GM12878 (cell line): ENCODE results near the gene CIAO2A. TPM values are rescaled to one million over a fixed set of nuclear protein-coding genes. Genes with fewer than 3 reads are reported as not detected.

ENCODE experiments used
- ATAC-seq: fragments of 200-7000 bp; cut with Tn5 transposase; 3 replicates; pipeline ENCODE4 v1.9.1; 2020; ENCODE audit warnings: mild to moderate bottlenecking, moderate library complexity
- BruUV-seq: library from RNA; stranded (reverse); fragments of 400-500 nt; replicated peaks from 2 replicates; lab custom pipeline; 2021; lab: Mats Ljungman, UMichigan
- CTCF ChIA-PET: fragments of 300-600 bp; sonication (Branson Sonifier 250); formaldehyde crosslinking; extraction: SDS; loops from one replicate; lab custom pipeline; 2021; ENCODE audit warnings: inconsistent platforms; lab: Yijun Ruan, JAX
- POLR2A ChIA-PET: fragments of 350-600 bp; formaldehyde crosslinking; extraction: SDS; loops from one replicate; lab custom pipeline; 2021; ENCODE audit warnings: inconsistent platforms; lab: Charles Lee
- RAD21 ChIA-PET: fragments of 300-600 bp; sonication (Branson Sonifier 250); formaldehyde crosslinking; loops from one replicate; lab custom pipeline; 2023; ENCODE audit warnings: antibody characterized with exemption; ENCODE audit not compliant: unreplicated experiment; lab: Charles Lee
- SMC1A ChIA-PET: fragments of 300-600 bp; sonication (Branson Sonifier 250); formaldehyde crosslinking; loops from one replicate; lab custom pipeline; 2023; ENCODE audit not compliant: unreplicated experiment, uncharacterized antibody; lab: Charles Lee
- DNase-seq: peaks from one replicate; pipeline ENCODE4 v3.0.0-alpha.2; 2011; ENCODE audit warnings: low read depth, low spot score
- FAIRE-seq: peaks from 3 replicates; lab custom pipeline; 2011; peaks lifted over from hg19 to GRCh38; lab: Jason Lieb, UNC
- H2AFZ ChIP-seq: 2 replicates; pipeline ENCODE4 v1.6.0; 2011; ENCODE audit warnings: low read depth, low read length, control low read depth; ENCODE audit not compliant: control insufficient read depth
- H3K27ac ChIP-seq: 2 replicates; pipeline ENCODE4 v1.5.1; 2011; ENCODE audit warnings: control low read depth; ENCODE audit not compliant: control insufficient read depth, insufficient read depth
- H3K27me3 ChIP-seq, 2 experiments: replicated peaks in 1 of 2; 2 replicates each; pipeline versions ENCODE4 v1.6.0 to v1.6.1; 2011; ENCODE audit warnings: low read length in 1 of 2; ENCODE audit not compliant: control insufficient read depth in 2 of 2, insufficient read depth in 2 of 2
- H3K36me3 ChIP-seq, 2 experiments: 2 replicates each; pipeline ENCODE4 v1.5.1; 2011; ENCODE audit warnings: low read length in 1 of 2; ENCODE audit not compliant: control insufficient read depth in 2 of 2, insufficient read depth in 2 of 2
- H3K4me1 ChIP-seq: 2 replicates; pipeline ENCODE4 v1.6.1; 2011; ENCODE audit warnings: mild to moderate bottlenecking, low read length, moderate library complexity, mixed read lengths; ENCODE audit not compliant: control insufficient read depth, insufficient read depth
- H3K4me2 ChIP-seq: 2 replicates; pipeline ENCODE4 v1.6.0; 2011; ENCODE audit warnings: control low read depth; ENCODE audit not compliant: control insufficient read depth, insufficient read depth
- H3K4me3 ChIP-seq: fragments of 200-600 bp; sonication (generic); 2 replicates; pipeline ENCODE4 v1.5.1; 2016
- H3K79me2 ChIP-seq: 2 replicates; pipeline ENCODE4 v1.6.0; 2011; ENCODE audit warnings: low read length; ENCODE audit not compliant: control insufficient read depth, insufficient read depth
- H3K9ac ChIP-seq: 2 replicates; pipeline ENCODE4 v1.8.0; 2011; ENCODE audit warnings: low read length, control low read depth, mixed read lengths; ENCODE audit not compliant: control insufficient read depth, insufficient read depth
- H3K9me3 ChIP-seq: replicated peaks from 3 replicates; pipeline ENCODE4 v1.5.1; 2011; ENCODE audit warnings: mild to moderate bottlenecking, low read length; ENCODE audit not compliant: control insufficient read depth, insufficient read depth
- H4K20me1 ChIP-seq: 2 replicates; pipeline ENCODE4 v1.6.0; 2011; ENCODE audit not compliant: control insufficient read depth, insufficient read depth
- BACH1 ChIP-seq: fragments of 450-650 bp; IDR thresholded peaks from 2 replicates; pipeline ENCODE4 v1.6.1; 2017; ENCODE audit warnings: mild to moderate bottlenecking, borderline replicate concordance
- EP300 ChIP-seq, 2 experiments: fragments of 150-350 bp in 1 of 2; IDR thresholded peaks; 2 replicates each; pipeline ENCODE4 v1.6.1; 2011 to 2012; ENCODE audit warnings: low read depth in 2 of 2, low read length in 2 of 2, borderline replicate concordance in 1 of 2, improper control_type of control experiment in 1 of 2, inconsistent platforms in 1 of 2; ENCODE audit not compliant: control insufficient read depth in 1 of 2
- FOXM1 ChIP-seq: IDR thresholded peaks from 2 replicates; pipeline ENCODE4 v1.6.1; 2012; ENCODE audit warnings: low read depth, mild to moderate bottlenecking, inconsistent platforms, low read length, moderate library complexity
- IKZF1 ChIP-seq: fragments of 450-650 bp; conservative IDR thresholded peaks from 2 replicates; pipeline ENCODE4 v1.6.1; 2017; ENCODE audit warnings: antibody characterized with exemption, mild to moderate bottlenecking
- IKZF2 ChIP-seq, 2 experiments: fragments of 450-650 bp; IDR thresholded peaks; 2 replicates each; pipeline ENCODE4 v1.6.1; 2017; ENCODE audit warnings: mild to moderate bottlenecking in 2 of 2, moderate library complexity in 2 of 2
- MTA2 ChIP-seq: fragments of 450-650 bp; IDR thresholded peaks from 2 replicates; pipeline ENCODE4 v1.6.1; 2016; ENCODE audit warnings: low read depth, mild to moderate bottlenecking, moderate library complexity
- MTA3 ChIP-seq: IDR thresholded peaks from 2 replicates; pipeline ENCODE4 v1.6.1; 2012; ENCODE audit warnings: low read length, inconsistent platforms, borderline replicate concordance
- SMARCA5 ChIP-seq: fragments of 450-650 bp; IDR thresholded peaks from 2 replicates; pipeline ENCODE4 v1.6.1; 2017; ENCODE audit warnings: mild to moderate bottlenecking
- SMC3 ChIP-seq: IDR thresholded peaks from 2 replicates; pipeline ENCODE4 v1.6.1; 2011; ENCODE audit warnings: low read length, improper control_type of control experiment, borderline replicate concordance
- WRNIP1 ChIP-seq: IDR thresholded peaks from 2 replicates; pipeline ENCODE4 v1.6.1; 2011; ENCODE audit warnings: low read depth, low read length, improper control_type of control experiment, borderline replicate concordance
- ZNF622 ChIP-seq: fragments of 450-650 bp; IDR thresholded peaks from 2 replicates; pipeline ENCODE4 v1.6.1; 2017; ENCODE audit warnings: mild to moderate bottlenecking, inconsistent platforms
- WGBS: methylation state at CpG from one replicate; pipeline ENCODE4 v1.1.6; 2016; ENCODE audit warnings: low lambda C conversion rate; ENCODE audit not compliant: insufficient replicate concordance, insufficient coverage; ENCODE audit errors: missing lambda C conversion rate; 5-methylcytosine and 5-hydroxymethylcytosine counted together
- in situ Hi-C: fragments of 300-500 bp; cut with MboI; formaldehyde crosslinking; loops from 9 replicates; pipeline ENCODE4 v1.14.3; 2018; ENCODE audit warnings: mixed read lengths
- intact Hi-C: fragments of 100-400 bp; cut with micrococcal nuclease; formaldehyde crosslinking; loops from one replicate; pipeline ENCODE4 v1.14.2; 2022; ENCODE audit not compliant: unreplicated experiment
- polyA plus RNA-seq, 11 experiments: library from polyadenylated mRNA; depleted of rRNA in 4 of 11; unstranded in 6 of 11; stranded (reverse) in 5 of 11; fragments of >200 nt; fragmentation: Nextera tagmentation in 4 of 11; fragmentation: Illumina TruSeq in 1 of 11; extraction: Ambion mirVana in 4 of 11; extraction: Trizol in 1 of 11; gene quantifications; 1 replicate in 1 of 11; 2 replicates in 10 of 11; pipeline versions ENCODE4 v1.2.1 to v1.2.3, GENCODE V29; 2011 to 2016; ENCODE audit warnings: inconsistent platforms in 2 of 11, missing spikeins in 2 of 11, low read depth in 1 of 11
- total RNA-seq, 4 experiments: library from RNA; depleted of rRNA in 3 of 4; stranded (reverse); fragments of >200 nt in 3 of 4; fragmentation: Illumina TruSeq in 1 of 4; extraction: Trizol in 1 of 4; gene quantifications; 2 replicates each; pipeline versions ENCODE4 v1.2.1 to v1.2.3, GENCODE V29; 2013 to 2021
- TF ChIP-seq, protein P1 (sequence below): fragments of 450-650 bp; IDR thresholded peaks from 2 replicates; pipeline ENCODE4 v1.6.1; 2017; ENCODE audit warnings: mild to moderate bottlenecking, low read depth, inconsistent platforms; ENCODE audit not compliant: poor library complexity, severe bottlenecking
- TF ChIP-seq, protein P2 (sequence below): IDR thresholded peaks from 2 replicates; pipeline ENCODE4 v1.6.1; 2011; ENCODE audit warnings: low read depth, low read length, improper control_type of control experiment, borderline replicate concordance

The CIAO2A gene
- total and polyA plus RNA-seq, 10 of the 15 experiments (the other 5 are each of a cell fraction or from before 2014, with no cell fraction given), result 94.5 to 400 (median 204) TPM

DNA sequence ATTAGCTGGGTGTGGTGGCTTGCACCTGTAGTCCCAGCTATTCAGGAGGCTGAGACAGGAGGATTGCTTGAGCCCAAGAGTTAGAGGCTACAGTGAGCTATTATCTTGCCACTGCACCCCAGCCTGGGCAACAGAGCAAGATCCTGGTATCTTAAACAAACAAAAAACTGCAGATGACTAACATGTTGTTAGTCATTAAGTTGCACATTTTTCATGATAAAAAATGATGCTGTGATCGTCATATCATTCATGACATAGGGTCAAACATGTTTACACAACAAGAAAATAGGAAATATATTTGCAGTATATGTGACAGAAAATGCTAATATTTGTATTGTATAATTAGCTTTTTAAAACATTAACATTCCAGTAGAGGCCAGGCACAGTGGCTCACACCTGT, 27.2 kb downstream of the CIAO2A start:
- BruUV-seq, result no TSS peak
- ChIA-PET POLR2A (interaction anchor here (0.7 to 1.1 kb wide), 2 partner anchors 174 to 315 kb away, joined by 3 read pairs; no protein-coding TSS in a partner anchor), RAD21 (interaction anchor here (0.7 to 4.8 kb wide), 17 partner anchors 13 to 457 kb away, joined by 3 to 67 read pairs (median 5); partner anchors contain the start of gene DAPK2), SMC1A (interaction anchor here (0.7 to 8.8 kb wide), 29 partner anchors 10 to 472 kb away, joined by 3 to 94 read pairs (median 4); partner anchors contain the start of genes DAPK2 and FBXL22), CTCF (interaction anchor here (0.7 to 9.2 kb wide), 25 partner anchors 12 to 772 kb away, joined by 3 to 140 read pairs (median 6); partner anchors contain the start of genes CIAO2A and DAPK2)
- intact Hi-C loops, result loop anchor here (2.0 to 5.0 kb wide), 3 partner anchors 79 to 234 kb away; partner anchors contain the start of gene HERC1
- no peak overlapping the region for H2AFZ ChIP-seq
- H4K20me1 ChIP-seq, result no peaks in the 10 kb centered on the region
- H3K4me2 ChIP-seq, result no peak overlapping the region
- H3K27me3 ChIP-seq, result no peaks in the 10 kb centered on the region
- DNase-seq (no peak), FAIRE-seq (no peak)
- peaks cover 13% of the 10 kb centered on the region for H3K4me1 ChIP-seq
- 36% methylated on average over 1 of the region's 1 CpG for WGBS
- in situ Hi-C loops, result loop anchor here (5.0 kb wide), 4 partner anchors 314 to 774 kb away; no protein-coding TSS in a partner anchor
- H3K9ac ChIP-seq, result no peak overlapping the region
- no peaks in the 10 kb centered on the region for H3K79me2 ChIP-seq
- H3K36me3 ChIP-seq, result peaks cover under 1 to 1% of the 10 kb centered on the region in 2 experiments; a peak in 2 of 4 replicates
- no peaks in the 10 kb centered on the region for H3K9me3 ChIP-seq
- TF ChIP-seq BACH1, result no peak
- TF ChIP-seq, all 136 proteins: peak for 0
- no peak overlapping the region for H3K27ac ChIP-seq
- no peak overlapping the region for H3K4me3 ChIP-seq
- no peak for ATAC-seq

DNA sequence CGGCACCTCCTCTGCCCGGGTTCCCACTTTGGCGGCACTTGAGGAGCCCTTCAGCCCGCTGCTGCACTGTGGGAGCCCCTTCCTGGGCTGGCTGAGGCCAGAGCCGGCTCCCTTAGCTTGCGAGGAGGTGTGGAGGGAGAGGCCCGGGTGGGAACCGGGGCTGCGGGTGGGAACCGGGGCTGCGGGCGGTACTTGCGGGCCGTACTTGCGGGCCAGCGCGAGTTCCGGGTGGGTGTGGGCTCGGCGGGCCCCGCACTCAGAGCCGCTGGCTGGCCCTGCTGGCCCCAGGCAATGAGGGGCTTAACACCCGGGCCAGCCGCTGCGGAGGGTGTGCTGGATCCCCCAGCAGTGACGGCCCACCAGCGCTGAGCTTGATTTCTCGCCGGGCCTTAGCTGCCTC, 32.9 kb downstream of the CIAO2A start:
- no peaks in the 10 kb centered on the region for H3K27me3 ChIP-seq
- no peak overlapping the region for H2AFZ ChIP-seq
- ChIA-PET CTCF (interaction anchor here (1.2 to 3.9 kb wide), 2 partner anchors 10 to 14 kb away, joined by 3 to 30 read pairs; partner anchors contain the start of gene DAPK2), SMC1A (interaction anchor here (1.8 to 8.8 kb wide), 2 partner anchors 13 to 309 kb away, joined by 6 to 79 read pairs; partner anchors contain the start of gene DAPK2), RAD21 (no interaction called here), POLR2A (no interaction called here)
- 96% methylated on average over 18 of the region's 29 CpGs for WGBS
- TF ChIP-seq, protein P1, sequence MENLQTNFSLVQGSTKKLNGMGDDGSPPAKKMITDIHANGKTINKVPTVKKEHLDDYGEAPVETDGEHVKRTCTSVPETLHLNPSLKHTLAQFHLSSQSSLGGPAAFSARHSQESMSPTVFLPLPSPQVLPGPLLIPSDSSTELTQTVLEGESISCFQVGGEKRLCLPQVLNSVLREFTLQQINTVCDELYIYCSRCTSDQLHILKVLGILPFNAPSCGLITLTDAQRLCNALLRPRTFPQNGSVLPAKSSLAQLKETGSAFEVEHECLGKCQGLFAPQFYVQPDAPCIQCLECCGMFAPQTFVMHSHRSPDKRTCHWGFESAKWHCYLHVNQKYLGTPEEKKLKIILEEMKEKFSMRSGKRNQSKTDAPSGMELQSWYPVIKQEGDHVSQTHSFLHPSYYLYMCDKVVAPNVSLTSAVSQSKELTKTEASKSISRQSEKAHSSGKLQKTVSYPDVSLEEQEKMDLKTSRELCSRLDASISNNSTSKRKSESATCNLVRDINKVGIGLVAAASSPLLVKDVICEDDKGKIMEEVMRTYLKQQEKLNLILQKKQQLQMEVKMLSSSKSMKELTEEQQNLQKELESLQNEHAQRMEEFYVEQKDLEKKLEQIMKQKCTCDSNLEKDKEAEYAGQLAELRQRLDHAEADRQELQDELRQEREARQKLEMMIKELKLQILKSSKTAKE, result no peak
- TF ChIP-seq FOXM1 (no peak), SMARCA5 (no peak), ZNF622 (no peak), EP300 (IDR thresholded peaks at IDR 0.05; ENCODE audit: borderline replicate concordance in 1 of 2, control insufficient read depth in 1 of 2, low read depth in 2 of 2, low read length in 2 of 2) (no peak), IKZF2 (IDR thresholded peaks at IDR 0.05) (no peak), IKZF1 (no peak), MTA2 (no peak), SMC3 (no peak), WRNIP1 (no peak), MTA3 (no peak)
- TF ChIP-seq, protein P2, sequence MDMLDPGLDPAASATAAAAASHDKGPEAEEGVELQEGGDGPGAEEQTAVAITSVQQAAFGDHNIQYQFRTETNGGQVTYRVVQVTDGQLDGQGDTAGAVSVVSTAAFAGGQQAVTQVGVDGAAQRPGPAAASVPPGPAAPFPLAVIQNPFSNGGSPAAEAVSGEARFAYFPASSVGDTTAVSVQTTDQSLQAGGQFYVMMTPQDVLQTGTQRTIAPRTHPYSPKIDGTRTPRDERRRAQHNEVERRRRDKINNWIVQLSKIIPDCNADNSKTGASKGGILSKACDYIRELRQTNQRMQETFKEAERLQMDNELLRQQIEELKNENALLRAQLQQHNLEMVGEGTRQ, result no peak
- in situ Hi-C loops (no loop called here), intact Hi-C loops (no loop called here)
- no peaks in the 10 kb centered on the region for H3K9me3 ChIP-seq
- no peak for ATAC-seq
- H3K9ac ChIP-seq, result no peak overlapping the region
- no peak for DNase-seq
- FAIRE-seq, result no peak
- no peak overlapping the region for H3K27ac ChIP-seq
- no peaks in the 10 kb centered on the region for H3K79me2 ChIP-seq
- no peaks in the 10 kb centered on the region for H4K20me1 ChIP-seq
- no peaks in the 10 kb centered on the region for H3K4me1 ChIP-seq
- H3K4me2 ChIP-seq, result no peak overlapping the region
- no peak overlapping the region for H3K4me3 ChIP-seq
- no TSS peak for BruUV-seq
- H3K36me3 ChIP-seq, result no peaks in the 10 kb centered on the region
